Renal pelvis (tissue), 3 donors: ENCODE results near the gene AREG. TPM values are rescaled to one million over a fixed set of nuclear protein-coding genes. Genes with fewer than 3 reads are reported as not detected.

Experiments
- polyA plus RNA-seq, 3 donors: library from polyadenylated mRNA; unstranded; fragments of 120-200 nt; gene quantifications; one replicate each; pipeline ENCODE4 v1.2.1, GENCODE V29; 2013; ENCODE audit not compliant: insufficient read length in 3 of 3

The AREG gene
- polyA plus RNA-seq, 3 donors: 0.07 TPM; not detected in 2

Other genes starting within 250 kb of the AREG start
- gene EPGN, start 136.7 kb upstream of the AREG start, polyA plus RNA-seq: 1 to 10 TPM in 2 of 3 donors, under 1 TPM in 1; 0.95 to 1.6 (median 1.0) TPM
- gene EREG, start 80.0 kb upstream of the AREG start, polyA plus RNA-seq: under 1 TPM; 0.07 to 0.25 (median 0.19) TPM